AG09309 (cell line): ENCODE data around the gene PIGW.

Source experiments
- DNase-seq: peaks from one replicate; pipeline ENCODE4 v3.0.0-alpha.2; 2010; ENCODE audit warnings: low read depth
- H3K4me3 ChIP-seq: 2 replicates; pipeline ENCODE4 v1.5.1; 2011; ENCODE audit warnings: mild to moderate bottlenecking, low read depth, low read length, moderate library complexity; ENCODE audit not compliant: control insufficient read depth
- TF ChIP-seq, protein P1 (sequence below): IDR thresholded peaks from 2 replicates; pipeline ENCODE4 v1.5.1; 2011; ENCODE audit warnings: mild to moderate bottlenecking, low read depth, low read length, inconsistent platforms; ENCODE audit not compliant: insufficient read depth, control insufficient read depth; ENCODE audit errors: missing control alignments

PIGW gene

DNA sequence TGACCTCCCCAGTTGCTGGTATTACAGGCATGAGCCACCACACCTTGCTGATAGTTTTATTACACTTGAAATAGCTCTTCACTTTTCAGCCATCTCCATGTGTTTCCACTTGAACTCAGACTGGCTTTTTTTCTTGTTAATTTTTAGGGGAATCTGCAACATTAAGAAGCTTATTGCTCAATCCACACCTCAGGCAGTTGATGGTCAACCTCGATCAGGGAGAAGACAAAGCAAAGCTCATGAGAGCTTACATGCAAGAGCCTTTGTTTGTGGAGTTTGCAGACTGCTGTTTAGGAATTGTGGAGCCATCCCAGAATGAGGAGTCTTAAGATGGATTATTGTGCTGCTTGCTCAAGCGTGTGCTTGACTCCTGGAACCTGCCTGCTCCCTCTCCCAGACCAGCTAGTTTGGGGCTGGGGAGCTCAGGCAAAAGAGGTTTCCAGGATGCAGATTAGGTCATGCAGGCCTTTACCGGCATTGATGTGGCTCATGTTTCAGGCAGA, 39.7 kb upstream of the PIGW start:
- no peak overlapping the region for H3K4me3 ChIP-seq
- DNase-seq: no peak
- TF ChIP-seq, protein P1, sequence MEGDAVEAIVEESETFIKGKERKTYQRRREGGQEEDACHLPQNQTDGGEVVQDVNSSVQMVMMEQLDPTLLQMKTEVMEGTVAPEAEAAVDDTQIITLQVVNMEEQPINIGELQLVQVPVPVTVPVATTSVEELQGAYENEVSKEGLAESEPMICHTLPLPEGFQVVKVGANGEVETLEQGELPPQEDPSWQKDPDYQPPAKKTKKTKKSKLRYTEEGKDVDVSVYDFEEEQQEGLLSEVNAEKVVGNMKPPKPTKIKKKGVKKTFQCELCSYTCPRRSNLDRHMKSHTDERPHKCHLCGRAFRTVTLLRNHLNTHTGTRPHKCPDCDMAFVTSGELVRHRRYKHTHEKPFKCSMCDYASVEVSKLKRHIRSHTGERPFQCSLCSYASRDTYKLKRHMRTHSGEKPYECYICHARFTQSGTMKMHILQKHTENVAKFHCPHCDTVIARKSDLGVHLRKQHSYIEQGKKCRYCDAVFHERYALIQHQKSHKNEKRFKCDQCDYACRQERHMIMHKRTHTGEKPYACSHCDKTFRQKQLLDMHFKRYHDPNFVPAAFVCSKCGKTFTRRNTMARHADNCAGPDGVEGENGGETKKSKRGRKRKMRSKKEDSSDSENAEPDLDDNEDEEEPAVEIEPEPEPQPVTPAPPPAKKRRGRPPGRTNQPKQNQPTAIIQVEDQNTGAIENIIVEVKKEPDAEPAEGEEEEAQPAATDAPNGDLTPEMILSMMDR: no peak

DNA sequence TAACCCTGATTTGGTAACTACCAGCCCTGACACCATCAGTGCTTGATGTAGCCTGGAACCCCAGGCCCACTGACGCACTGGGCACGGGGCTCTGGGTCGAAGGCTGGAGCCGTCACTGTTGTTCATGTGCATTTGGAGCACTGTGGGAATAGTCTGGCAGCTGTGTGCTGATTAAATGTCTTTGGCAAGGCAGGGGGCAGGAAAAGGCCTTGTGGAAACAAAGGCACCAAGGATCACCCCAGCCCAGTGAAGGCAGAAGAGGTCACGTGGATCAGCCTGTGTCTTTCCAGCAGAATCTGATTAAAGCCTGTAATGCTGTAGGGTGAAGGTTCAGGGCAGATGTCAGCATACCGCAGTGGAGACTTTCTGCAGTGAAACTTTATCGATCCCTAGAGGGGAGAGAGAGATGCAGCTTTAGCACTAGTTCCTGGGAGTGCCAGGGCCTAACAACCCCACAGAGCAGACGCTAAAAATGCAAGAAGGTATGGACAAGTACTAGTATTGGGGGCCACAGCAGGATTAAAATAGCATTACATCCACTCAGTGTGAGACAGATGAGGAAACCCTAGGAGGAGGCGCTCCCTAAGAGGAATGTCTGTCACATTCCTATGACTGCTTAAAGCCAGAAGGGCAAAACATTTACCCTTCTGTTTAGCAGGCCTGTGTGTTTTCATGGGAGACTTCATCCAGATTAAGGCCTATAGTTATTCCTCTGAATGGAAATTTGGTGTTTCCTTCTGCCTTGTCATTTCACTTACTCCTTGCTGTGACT, 38.6 kb upstream of the PIGW start:
- no peak for DNase-seq
- H3K4me3 ChIP-seq: no peak overlapping the region
- TF ChIP-seq, protein P1: no peak

DNA sequence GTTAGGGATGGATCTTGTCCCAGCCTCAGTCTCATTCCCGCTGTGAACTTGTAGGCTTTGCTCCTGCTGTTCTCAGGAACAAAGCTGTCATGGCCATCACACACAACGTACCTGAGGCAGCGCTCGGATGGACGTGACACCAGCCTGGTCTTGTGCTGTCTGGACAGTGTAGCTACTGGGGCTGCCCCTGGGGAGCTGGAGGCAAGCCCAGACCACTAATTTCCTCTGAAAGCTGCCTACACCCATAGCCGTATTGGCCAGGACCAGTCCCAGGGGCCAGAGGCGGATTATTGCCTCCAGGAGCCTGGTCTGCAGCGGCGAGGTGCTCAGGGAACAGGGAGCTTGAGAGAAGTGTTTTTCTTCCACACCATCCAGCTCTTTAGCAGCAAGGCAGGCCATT, 36.6 kb upstream of the PIGW start:
- TF ChIP-seq, protein P1: no peak
- H3K4me3 ChIP-seq: no peak overlapping the region
- DNase-seq: no peak

DNA sequence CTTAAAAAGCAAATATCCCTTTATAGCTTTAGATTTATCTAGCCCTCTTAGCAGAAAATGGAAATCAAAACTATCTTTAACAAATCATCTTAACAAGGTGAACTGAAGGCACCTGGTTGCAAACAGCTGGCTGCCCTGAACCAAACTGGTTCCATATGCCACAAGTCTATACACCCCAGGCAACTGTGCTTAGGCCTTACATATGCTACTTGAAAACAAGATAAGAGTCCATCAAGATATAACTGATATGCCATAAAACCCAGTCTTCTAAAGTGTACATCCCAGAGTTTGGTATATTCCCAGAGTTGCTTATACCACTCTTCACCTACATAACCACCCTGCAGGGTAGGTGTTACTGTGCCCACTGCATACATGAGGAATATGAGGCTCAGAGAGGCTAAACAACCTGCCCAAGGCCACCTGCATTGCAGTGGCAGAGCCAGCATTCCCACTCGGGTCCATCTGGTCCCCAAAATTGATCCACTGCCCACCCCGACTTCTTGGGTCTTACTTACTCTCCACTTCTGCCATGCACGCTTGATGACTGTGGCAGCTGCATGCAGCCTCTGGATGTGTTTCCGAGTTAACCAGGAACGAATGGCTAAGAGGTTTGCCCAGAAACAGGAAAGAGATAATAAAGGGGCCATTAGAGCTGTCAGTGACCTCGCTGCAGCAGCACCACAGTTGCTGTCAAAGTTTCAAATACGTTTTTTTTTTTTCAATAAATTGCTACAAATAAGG, 36.1 kb upstream of the PIGW start:
- no peak for DNase-seq
- TF ChIP-seq, protein P1: no peak
- no peak overlapping the region for H3K4me3 ChIP-seq

DNA sequence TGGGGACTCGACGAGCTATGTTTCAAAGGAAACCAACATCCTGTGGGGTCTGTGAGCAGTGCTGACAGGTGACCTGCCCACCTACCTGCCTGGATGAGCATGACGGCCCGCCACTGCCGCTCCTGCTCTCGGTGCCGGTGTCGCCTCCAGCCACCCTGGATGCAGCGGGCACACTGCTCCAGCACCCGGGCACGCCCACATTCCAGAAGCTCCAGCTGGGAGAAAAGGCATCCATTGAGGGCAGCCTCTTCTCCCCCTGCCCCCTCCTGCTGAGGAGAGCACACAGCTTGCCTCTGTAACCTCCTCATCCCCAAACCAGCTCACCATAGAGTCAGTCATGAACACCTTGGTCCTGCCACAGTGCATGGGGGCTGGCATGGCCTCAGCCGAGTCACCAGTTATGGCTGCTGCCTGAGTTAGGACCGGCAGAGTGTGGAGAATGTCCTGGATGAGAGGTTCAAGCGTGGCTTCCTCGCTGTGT, 34.0 kb upstream of the PIGW start:
- TF ChIP-seq, protein P1: no peak
- no peak overlapping the region for H3K4me3 ChIP-seq
- no peak for DNase-seq

DNA sequence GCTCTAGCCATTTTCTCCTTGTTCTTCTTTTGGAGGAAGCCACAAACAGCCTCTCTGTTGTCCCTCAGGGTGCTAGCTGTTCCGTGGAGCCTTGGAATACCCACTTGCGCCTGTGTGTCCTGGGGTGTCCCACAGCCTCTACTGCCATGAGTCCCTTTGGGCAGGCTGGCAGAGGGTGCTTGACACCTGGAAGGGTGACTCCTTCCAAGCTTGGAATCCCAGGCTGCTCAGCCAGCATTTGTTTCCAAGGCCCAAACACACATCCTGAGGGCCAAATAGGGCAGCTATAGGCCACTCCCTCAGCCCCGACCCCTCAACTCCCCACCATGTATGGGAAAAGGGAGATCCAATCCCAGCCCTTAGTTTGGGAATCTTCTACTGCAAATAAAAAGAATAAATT, 33.4 kb upstream of the PIGW start:
- TF ChIP-seq, protein P1: no peak
- no peak overlapping the region for H3K4me3 ChIP-seq
- DNase-seq: no peak
